Ectodermal cell (in vitro differentiated cells): ENCODE measurements around the gene WNT3.

Experiments used
- H3K27ac ChIP-seq: 2 replicates; pipeline ENCODE4 v1.7.0; 2013; ENCODE audit warnings: mild to moderate bottlenecking, low read depth, low read length; ENCODE audit not compliant: insufficient read depth, poor library complexity, severe bottlenecking
- H3K27me3 ChIP-seq: 2 replicates; pipeline ENCODE4 v1.7.0; 2013; ENCODE audit warnings: mild to moderate bottlenecking, low read length; ENCODE audit not compliant: insufficient read depth, control insufficient read depth, poor library complexity, severe bottlenecking
- H3K36me3 ChIP-seq: one replicate; pipeline ENCODE4 v1.7.0; 2013; ENCODE audit warnings: low read length; ENCODE audit not compliant: control insufficient read depth, insufficient read depth
- H3K4me1 ChIP-seq: one replicate; pipeline ENCODE4 v1.7.0; 2013; ENCODE audit warnings: low read length; ENCODE audit not compliant: control insufficient read depth, insufficient read depth
- H3K4me3 ChIP-seq: 2 replicates; pipeline ENCODE4 v1.7.0; 2013; ENCODE audit warnings: low read depth, low read length, control low read depth; ENCODE audit not compliant: insufficient read depth
- H3K9me3 ChIP-seq: 2 replicates; pipeline ENCODE4 v1.7.0; 2013; ENCODE audit warnings: mild to moderate bottlenecking, low read length, moderate library complexity; ENCODE audit not compliant: control insufficient read depth
- WGBS, 2 experiments: methylation state at CpG; one replicate each; pipeline ENCODE4 v1.1.7; 2013; ENCODE audit warnings: missing lambda C conversion rate in 2 of 2; 5-methylcytosine and 5-hydroxymethylcytosine counted together

WNT3 gene

GRCh38 chr17:46726206-46726605 is 92.3 kb downstream of the WNT3 start:
- Histone ChIP-seq H3K36me3 (no peaks in the 10 kb centered on the region), H3K4me1 (peaks cover 9% of the 10 kb centered on the region), H3K4me3 (no peak overlapping the region), H3K27me3 (no peaks in the 10 kb centered on the region), H3K9me3 (no peaks in the 10 kb centered on the region), H3K27ac (no peak overlapping the region)
- 93 to 99% methylated on average over 3 of the region's 3 CpGs for WGBS, 2 experiments

DNA sequence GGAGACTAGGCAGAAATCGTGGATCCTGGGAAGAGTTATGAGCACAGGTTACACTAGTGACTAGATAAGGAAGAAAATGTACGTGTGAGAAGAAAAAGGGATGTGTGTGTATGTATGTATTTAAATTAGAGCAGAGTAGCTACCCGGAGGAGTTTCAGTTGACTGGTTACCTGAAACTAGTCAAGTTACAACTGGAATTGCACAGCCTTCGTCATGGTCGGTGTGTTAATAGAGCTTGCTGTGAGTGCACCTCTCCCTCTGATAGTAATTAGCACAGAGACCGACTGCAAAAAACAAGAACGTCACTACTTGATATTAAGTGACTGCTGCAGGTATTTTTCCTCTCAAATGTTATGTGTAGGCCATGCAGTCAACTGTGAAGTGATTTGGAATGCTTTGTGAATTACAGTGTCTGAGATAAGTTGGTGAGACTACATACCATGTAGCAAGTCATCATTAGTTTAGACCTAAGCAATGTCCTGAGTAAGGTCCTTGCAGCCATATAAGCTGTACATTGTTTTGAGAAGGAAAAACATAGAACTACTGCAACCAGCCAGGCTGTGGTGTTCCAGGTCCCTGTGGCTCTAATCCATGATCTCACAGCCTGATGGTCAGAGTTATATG is 95.7 kb downstream of the WNT3 start:
- 67 to 68% methylated on average over 7 of the region's 7 CpGs for WGBS, 2 experiments
- no peaks in the 10 kb centered on the region for H3K9me3 ChIP-seq

GRCh38 chr17:46720408-46720807 is 98.1 kb downstream of the WNT3 start:
- no peak overlapping the region for H3K4me3 ChIP-seq
- no peaks in the 10 kb centered on the region for H3K9me3 ChIP-seq
- H3K36me3 ChIP-seq, result no peaks in the 10 kb centered on the region
- H3K4me1 ChIP-seq, result no peaks in the 10 kb centered on the region
- 89 to 98% methylated on average over 5 of the region's 5 CpGs for WGBS, 2 experiments
- H3K27ac ChIP-seq, result no peak overlapping the region
- no peaks in the 10 kb centered on the region for H3K27me3 ChIP-seq

More for the DNA sequence above, 95.7 kb downstream of the WNT3 start:
- Histone ChIP-seq H3K4me3 (no peak overlapping the region), H3K36me3 (no peaks in the 10 kb centered on the region), H3K27ac (no peak overlapping the region), H3K4me1 (peaks cover 8% of the 10 kb centered on the region), H3K27me3 (no peaks in the 10 kb centered on the region)

DNA sequence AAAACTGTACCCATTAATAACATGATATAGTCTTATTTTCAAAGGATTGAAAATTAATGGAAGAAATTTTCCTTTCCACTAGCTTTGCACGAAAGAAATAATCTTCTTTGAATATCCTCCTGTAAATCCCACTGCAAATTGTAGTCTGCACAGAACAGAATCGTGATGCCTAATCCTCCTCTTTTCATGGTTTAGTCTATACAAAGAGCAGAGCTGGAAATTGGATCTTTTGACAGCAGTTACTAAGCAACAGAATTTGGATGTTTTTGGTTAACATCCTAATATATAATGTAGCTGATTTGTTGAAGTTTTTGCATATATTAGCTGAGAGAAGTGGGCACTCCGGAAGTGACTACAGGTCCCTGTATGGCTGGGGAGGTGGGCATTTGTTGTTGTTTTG is 98.6 kb downstream of the WNT3 start:
- H3K27ac ChIP-seq, result no peak overlapping the region
- no peaks in the 10 kb centered on the region for H3K4me1 ChIP-seq
- H3K4me3 ChIP-seq, result no peak overlapping the region
- no peaks in the 10 kb centered on the region for H3K9me3 ChIP-seq
- WGBS, 2 experiments, result 83% methylated on average over 3 of the region's 3 CpGs
- no peaks in the 10 kb centered on the region for H3K27me3 ChIP-seq
- H3K36me3 ChIP-seq, result no peaks in the 10 kb centered on the region

DNA sequence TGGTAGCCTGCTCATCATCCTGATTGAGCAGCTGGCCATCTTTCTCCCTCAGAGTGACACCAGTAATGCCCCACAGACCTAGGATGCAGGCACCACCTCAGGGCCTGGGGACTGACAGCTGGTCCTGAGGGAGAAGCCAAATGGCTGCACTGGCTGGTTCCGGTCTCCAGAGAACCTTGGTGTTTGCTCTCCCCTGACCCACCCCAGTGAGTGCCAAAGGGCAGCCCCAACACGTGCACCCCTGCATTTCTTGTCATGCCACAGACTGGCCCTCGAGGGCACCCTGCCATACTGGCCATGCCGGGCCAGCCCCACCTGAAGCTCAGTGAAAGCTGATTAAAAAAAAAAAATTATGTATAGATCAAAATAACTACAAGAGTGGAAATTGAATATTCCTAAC is 100.5 kb downstream of the WNT3 start:
- 93% methylated on average over 4 of the region's 4 CpGs for WGBS, 2 experiments
- Histone ChIP-seq H3K4me1 (no peaks in the 10 kb centered on the region), H3K9me3 (no peaks in the 10 kb centered on the region), H3K4me3 (no peak overlapping the region), H3K27me3 (no peaks in the 10 kb centered on the region), H3K36me3 (no peaks in the 10 kb centered on the region), H3K27ac (no peak overlapping the region)
